Epithelial cell of proximal tubule (primary cell): ENCODE data around the gene SCO1. TPM values are rescaled to one million over a fixed set of nuclear protein-coding genes. Genes with fewer than 3 reads are reported as not detected.

ENCODE experiments used
- DNase-seq: peaks from one replicate; pipeline ENCODE4 v3.0.0-alpha.2; 2011; ENCODE audit warnings: low read depth
- H3K4me3 ChIP-seq: 2 replicates; pipeline ENCODE4 v1.5.1; 2011; ENCODE audit warnings: low read depth, mild to moderate bottlenecking, low read length
- total RNA-seq: library from RNA; depleted of rRNA; stranded (reverse); fragments of >200 nt; gene quantifications from 2 replicates; pipeline ENCODE4 v1.2.3, GENCODE V29; 2015
- TF ChIP-seq, protein P1 (sequence below): conservative IDR thresholded peaks from 2 replicates; pipeline ENCODE4 v1.5.1; 2012; ENCODE audit warnings: low read depth, mild to moderate bottlenecking, low read length

SCO1 gene
- total RNA-seq, 1 donor from 2014 or later: 33.7 TPM

- TF ChIP-seq, protein P1, sequence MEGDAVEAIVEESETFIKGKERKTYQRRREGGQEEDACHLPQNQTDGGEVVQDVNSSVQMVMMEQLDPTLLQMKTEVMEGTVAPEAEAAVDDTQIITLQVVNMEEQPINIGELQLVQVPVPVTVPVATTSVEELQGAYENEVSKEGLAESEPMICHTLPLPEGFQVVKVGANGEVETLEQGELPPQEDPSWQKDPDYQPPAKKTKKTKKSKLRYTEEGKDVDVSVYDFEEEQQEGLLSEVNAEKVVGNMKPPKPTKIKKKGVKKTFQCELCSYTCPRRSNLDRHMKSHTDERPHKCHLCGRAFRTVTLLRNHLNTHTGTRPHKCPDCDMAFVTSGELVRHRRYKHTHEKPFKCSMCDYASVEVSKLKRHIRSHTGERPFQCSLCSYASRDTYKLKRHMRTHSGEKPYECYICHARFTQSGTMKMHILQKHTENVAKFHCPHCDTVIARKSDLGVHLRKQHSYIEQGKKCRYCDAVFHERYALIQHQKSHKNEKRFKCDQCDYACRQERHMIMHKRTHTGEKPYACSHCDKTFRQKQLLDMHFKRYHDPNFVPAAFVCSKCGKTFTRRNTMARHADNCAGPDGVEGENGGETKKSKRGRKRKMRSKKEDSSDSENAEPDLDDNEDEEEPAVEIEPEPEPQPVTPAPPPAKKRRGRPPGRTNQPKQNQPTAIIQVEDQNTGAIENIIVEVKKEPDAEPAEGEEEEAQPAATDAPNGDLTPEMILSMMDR: no peak
- no peak overlapping the region for H3K4me3 ChIP-seq
- DNase-seq: no peak
Measured at GRCh38 chr17:10653987-10654386, 43.3 kb downstream of the SCO1 start.

DNA sequence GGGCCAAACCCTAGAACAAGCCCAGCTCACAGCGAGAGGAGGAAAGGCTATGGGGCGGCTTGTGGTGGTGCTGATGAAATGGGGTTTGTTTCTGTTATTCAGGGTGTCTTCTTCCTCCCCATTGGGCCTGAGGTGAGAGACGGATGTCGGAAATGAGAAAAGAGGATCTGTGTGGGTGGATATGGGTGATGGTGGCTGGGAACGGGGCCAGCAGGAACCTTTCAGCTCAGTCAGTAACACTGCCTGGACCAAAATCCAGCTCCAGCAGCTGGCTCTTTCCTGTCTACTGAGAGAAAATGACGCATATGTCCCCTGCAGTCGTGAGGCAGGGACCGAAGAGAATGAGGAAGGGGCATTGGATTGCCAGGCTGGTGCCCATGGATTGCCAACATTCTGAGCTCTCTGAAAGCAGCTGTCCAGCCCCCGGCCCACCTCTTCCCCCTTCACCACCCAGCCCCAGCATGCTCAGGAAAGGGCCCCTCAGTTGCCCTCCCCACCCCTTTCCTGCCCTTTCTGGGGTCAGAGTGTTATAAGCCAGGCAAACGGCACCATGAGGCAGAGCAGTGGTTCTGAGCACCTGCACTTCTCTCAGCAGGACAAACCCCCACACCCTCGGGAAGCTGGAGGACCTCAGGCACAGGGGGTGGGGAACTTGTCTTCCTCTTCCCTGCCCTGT lies 44.2 kb downstream of the SCO1 start:
- DNase-seq: no peak
- H3K4me3 ChIP-seq: no peak overlapping the region
- TF ChIP-seq, protein P1: no peak

- no peak overlapping the region for H3K4me3 ChIP-seq
- TF ChIP-seq, protein P1: no peak
- no peak for DNase-seq
Measured at GRCh38 chr17:10651927-10652326, 45.4 kb downstream of the SCO1 start.

DNA sequence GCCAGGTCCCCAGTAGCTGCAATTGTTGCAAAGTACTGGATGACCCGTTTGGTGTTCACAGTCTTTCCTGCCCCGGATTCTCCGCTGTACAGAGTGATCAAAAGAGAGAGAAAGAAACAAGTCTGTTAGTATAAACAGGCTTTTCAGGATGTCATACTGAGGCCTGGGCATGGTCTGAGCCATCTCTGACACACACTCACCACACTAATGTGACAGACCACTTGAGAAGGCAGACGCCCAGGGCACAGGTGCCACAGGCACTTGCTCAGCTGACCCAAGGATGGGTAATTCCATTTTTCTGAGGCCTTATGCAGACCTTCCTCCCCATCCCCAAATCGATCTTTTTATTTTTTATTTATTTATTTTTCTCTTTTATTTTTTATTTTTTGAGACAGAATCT lies 47.7 kb downstream of the SCO1 start:
- TF ChIP-seq, protein P1: no peak

GRCh38 chr17:10648956-10649355 lies 48.4 kb downstream of the SCO1 start:
- TF ChIP-seq, protein P1: no peak
- H3K4me3 ChIP-seq: no peak overlapping the region
- DNase-seq: no peak

More for the DNA sequence above, 47.7 kb downstream of the SCO1 start:
- DNase-seq: no peak
- H3K4me3 ChIP-seq: no peak overlapping the region

- TF ChIP-seq, protein P1: no peak
- no peak overlapping the region for H3K4me3 ChIP-seq
- no peak for DNase-seq
Measured at GRCh38 chr17:10648381-10648780, 49.0 kb downstream of the SCO1 start.

GRCh38 chr17:10646392-10646990 lies 50.8 kb downstream of the SCO1 start:
- DNase-seq: peak; percentile 4
- TF ChIP-seq, protein P1: peak; percentile 88
- H3K4me3 ChIP-seq: no peak overlapping the region
